ENCODE results near the gene VCL. TPM values are rescaled to one million over a fixed set of nuclear protein-coding genes. Genes with fewer than 3 reads are reported as not detected.
"Not testable (repeated sequence)": the region's sequence is repeated elsewhere in the genome, so short reads cannot be mapped to it uniquely, and the experiment has no call there.

The VCL gene
- total RNA-seq, 2 experiments from 2014 or later, result 19.8 to 28.4 TPM

- not testable (repeated sequence) for H3K4me3 Mint-ChIP-seq; H3K27me3 Mint-ChIP-seq; H3K4me1 Mint-ChIP-seq; ATAC-seq; DNase-seq; H3K36me3 Mint-ChIP-seq; H3K27ac Mint-ChIP-seq; H3K9me3 Mint-ChIP-seq (ENCODE audit: low read depth)
- CTCF ChIA-PET, result interaction anchor here (1.2 to 2.5 kb wide), 3 partner anchors 9 to 138 kb away, joined by 3 to 9 read pairs (median 8); no protein-coding TSS in a partner anchor
Observed at GRCh38 chr10:73965267-73965889, 32.5 kb upstream of the VCL start.

DNA sequence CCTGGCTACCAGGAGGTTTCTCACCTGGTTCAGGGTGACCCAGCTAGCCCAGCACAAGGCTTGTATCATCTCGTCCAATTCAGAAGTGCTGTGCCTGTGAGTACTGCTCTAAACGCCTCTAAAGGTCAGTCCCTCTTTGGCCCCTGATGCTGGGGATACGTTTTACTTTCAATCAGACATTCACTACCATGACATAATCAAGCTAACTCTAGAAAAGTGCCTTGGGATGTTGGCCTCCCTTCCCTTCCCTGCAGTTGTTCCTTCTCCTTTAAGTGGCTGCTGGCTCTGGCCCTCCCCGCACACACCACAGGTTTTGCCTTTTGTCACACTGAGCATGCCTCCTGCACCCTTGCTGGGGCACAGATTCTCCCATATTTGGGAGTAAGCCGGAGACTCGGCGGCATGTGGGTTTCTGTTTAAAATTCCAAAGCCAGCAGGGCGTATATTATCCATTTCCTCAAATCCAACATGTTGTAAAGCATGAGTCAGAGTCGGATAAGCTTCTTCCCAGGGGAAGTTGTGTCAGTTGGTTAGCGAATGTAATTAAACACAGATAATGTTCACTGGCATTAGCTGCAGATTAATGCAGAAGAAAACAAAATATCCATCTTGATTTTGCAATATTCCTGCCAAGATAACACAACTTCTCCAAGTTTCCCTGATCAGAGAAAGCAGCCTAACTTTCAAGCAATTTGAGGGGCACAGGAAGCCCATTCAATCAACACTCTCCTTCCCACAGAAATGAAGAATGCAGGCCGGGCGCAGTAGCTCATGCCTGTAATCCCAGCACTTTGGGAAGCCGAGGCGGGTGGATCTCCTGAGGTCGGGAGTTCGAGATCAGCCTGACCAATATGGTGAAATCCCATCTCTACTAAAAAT is 31.8 kb upstream of the VCL start:
- no peak for ATAC-seq
- Mint-ChIP-seq H3K27me3 (no peaks in the 10 kb centered on the region), H3K27ac (no peak overlapping the region), H3K4me1 (peaks cover 3% of the 10 kb centered on the region), H3K9me3 (ENCODE audit: low read depth) (no peaks in the 10 kb centered on the region), H3K4me3 (no peak overlapping the region), H3K36me3 (no peaks in the 10 kb centered on the region)
- CTCF ChIA-PET, result interaction anchor here (2.1 to 2.5 kb wide), 2 partner anchors 9 to 26 kb away, joined by 8 to 9 read pairs; no protein-coding TSS in a partner anchor
- DNase-seq, result no peak

- H3K27me3 Mint-ChIP-seq, result no peaks in the 10 kb centered on the region
- no peaks in the 10 kb centered on the region for H3K36me3 Mint-ChIP-seq
- DNase-seq, result no peak
- peaks cover 3% of the 10 kb centered on the region for H3K4me1 Mint-ChIP-seq
- H3K27ac Mint-ChIP-seq, result no peak overlapping the region
- ATAC-seq, result no peak
- H3K9me3 Mint-ChIP-seq (ENCODE audit: low read depth), result no peaks in the 10 kb centered on the region
- no peak overlapping the region for H3K4me3 Mint-ChIP-seq
- CTCF ChIA-PET, result interaction anchor here (2.1 to 2.5 kb wide), 2 partner anchors 10 to 26 kb away, joined by 8 to 9 read pairs; no protein-coding TSS in a partner anchor
Observed at GRCh38 chr10:73967022-73967429, 30.9 kb upstream of the VCL start.

DNA sequence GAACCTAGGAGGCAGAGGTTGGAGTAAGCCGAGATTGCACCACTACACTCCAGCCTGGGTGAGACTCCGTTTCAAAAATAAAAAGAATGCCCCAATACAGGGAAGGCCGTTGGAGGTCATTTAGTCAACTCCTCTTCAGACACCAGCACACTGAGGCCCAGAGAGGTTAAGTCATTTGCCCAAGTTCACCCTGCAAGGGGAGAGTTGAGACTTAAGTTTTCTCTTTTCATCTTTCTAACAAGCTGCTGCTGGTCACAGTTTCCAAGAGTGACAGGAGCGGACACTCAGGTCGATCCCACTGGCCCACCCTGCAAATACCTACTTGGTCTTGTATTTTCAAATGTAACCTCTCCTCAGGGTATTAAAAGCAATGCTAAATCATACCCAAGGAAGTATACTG is 30.4 kb upstream of the VCL start:
- Mint-ChIP-seq H3K27me3 (no peaks in the 10 kb centered on the region), H3K27ac (no peak overlapping the region), H3K36me3 (no peaks in the 10 kb centered on the region), H3K4me3 (no peak overlapping the region), H3K9me3 (ENCODE audit: low read depth) (no peaks in the 10 kb centered on the region), H3K4me1 (peaks cover 3% of the 10 kb centered on the region)
- DNase-seq (no peak), ATAC-seq (no peak)
- CTCF ChIA-PET, result interaction anchor here (0.9 to 2.5 kb wide), 2 partner anchors 9 to 27 kb away, joined by 3 to 9 read pairs; no protein-coding TSS in a partner anchor

- Mint-ChIP-seq H3K36me3 (no peaks in the 10 kb centered on the region), H3K9me3 (ENCODE audit: low read depth) (no peaks in the 10 kb centered on the region), H3K27ac (no peak overlapping the region), H3K4me1 (peaks cover 3% of the 10 kb centered on the region), H3K4me3 (no peak overlapping the region), H3K27me3 (no peaks in the 10 kb centered on the region)
- ATAC-seq (no peak), DNase-seq (no peak)
- CTCF ChIA-PET, result interaction anchor here (0.9 to 2.5 kb wide), 4 partner anchors 9 to 82 kb away, joined by 3 to 9 read pairs (median 6); no protein-coding TSS in a partner anchor
Observed at GRCh38 chr10:73968098-73968521, 29.8 kb upstream of the VCL start.

- Mint-ChIP-seq H3K36me3 (no peaks in the 10 kb centered on the region), H3K9me3 (ENCODE audit: low read depth) (no peaks in the 10 kb centered on the region), H3K4me1 (peaks cover 12% of the 10 kb centered on the region), H3K27me3 (no peaks in the 10 kb centered on the region), H3K27ac (no peak overlapping the region), H3K4me3 (no peak overlapping the region)
- DNase-seq (no peak), ATAC-seq (no peak)
- CTCF ChIA-PET, result interaction anchor here (1.4 kb wide), 2 partner anchors 13 to 83 kb away, joined by 4 to 9 read pairs; no protein-coding TSS in a partner anchor
Observed at GRCh38 chr10:73969224-73969841, 28.6 kb upstream of the VCL start.

DNA sequence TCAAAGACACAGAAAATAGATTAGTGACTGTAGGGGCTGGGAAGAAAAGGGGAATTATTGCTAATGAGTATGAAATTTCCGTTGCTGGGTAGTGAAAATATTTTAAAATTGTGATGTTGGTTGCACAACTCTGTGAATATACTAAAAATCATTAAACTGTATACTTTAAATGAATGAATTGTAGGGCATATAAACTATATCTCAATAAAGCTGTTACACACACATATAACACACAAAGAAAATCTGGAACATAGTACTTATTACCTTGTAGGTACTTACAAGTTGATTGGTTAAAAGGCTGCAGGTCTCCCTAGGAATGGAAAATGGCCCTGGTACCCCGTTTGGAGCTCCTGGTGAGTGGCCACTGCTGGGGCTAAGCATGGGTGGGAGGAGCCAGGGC is 27.1 kb upstream of the VCL start:
- Mint-ChIP-seq H3K9me3 (ENCODE audit: low read depth) (peaks cover 3% of the 10 kb centered on the region), H3K27me3 (peaks cover 6% of the 10 kb centered on the region), H3K4me1 (peaks cover 22% of the 10 kb centered on the region), H3K27ac (no peak overlapping the region), H3K36me3 (peaks cover 3% of the 10 kb centered on the region), H3K4me3 (no peak overlapping the region)
- no peak for DNase-seq
- no peak for ATAC-seq
- CTCF ChIA-PET, result interaction anchor here (1.5 to 5.6 kb wide), 2 partner anchors 13 to 30 kb away, joined by 3 to 33 read pairs; no protein-coding TSS in a partner anchor

DNA sequence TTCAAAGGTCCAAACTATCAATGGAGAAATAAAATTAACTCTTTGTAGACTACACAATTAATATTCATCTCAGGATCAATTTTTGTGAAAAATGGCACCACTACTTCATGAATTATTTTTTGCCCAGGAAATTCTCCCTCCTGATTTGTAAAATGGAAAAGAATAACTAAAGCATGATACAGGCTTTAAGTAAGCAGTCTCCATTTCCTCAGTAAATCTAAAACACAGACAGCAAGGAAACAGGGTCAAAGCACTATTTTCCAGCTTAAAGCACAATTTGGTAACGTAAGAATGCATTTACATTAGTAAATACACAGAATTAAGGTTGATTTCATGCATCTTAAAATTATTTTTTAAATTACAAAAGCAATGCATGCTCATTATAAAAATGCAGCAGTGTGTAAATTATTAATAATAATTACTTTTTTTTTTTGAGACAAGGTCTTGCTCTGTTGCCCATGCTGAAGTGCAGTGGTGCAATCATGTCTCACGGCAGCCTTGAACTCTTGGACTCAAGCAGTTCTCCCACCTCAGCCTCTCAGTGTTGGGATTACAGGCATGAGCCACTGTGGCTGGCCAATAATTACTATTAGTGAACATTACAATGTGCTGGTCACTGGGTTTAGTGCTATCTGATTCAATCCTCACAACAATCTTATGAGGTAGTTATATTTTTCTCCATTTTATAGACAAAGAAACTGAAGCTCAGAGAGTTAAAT is 26.1 kb upstream of the VCL start:
- CTCF ChIA-PET, result interaction anchor here (1.0 to 5.6 kb wide), 3 partner anchors 14 to 32 kb away, joined by 3 to 33 read pairs (median 6); no protein-coding TSS in a partner anchor
- Mint-ChIP-seq H3K27me3 (peaks cover 14% of the 10 kb centered on the region), H3K4me1 (peaks cover 22% of the 10 kb centered on the region), H3K36me3 (peaks cover 3% of the 10 kb centered on the region), H3K4me3 (no peak overlapping the region), H3K27ac (no peak overlapping the region), H3K9me3 (ENCODE audit: low read depth) (peaks cover 5% of the 10 kb centered on the region)
- no peak for ATAC-seq
- no peak for DNase-seq

GRCh38 chr10:73973427-73973826 is 24.5 kb upstream of the VCL start:
- DNase-seq, result no peak
- Mint-ChIP-seq H3K4me1 (peaks cover 18% of the 10 kb centered on the region), H3K4me3 (no peak overlapping the region), H3K27ac (no peak overlapping the region), H3K27me3 (peaks cover 18% of the 10 kb centered on the region), H3K9me3 (ENCODE audit: low read depth) (peaks cover 5% of the 10 kb centered on the region), H3K36me3 (peaks cover 3% of the 10 kb centered on the region)
- no peak for ATAC-seq
- CTCF ChIA-PET, result interaction anchor here (1.2 to 5.6 kb wide), 2 partner anchors 11 to 15 kb away, joined by 3 to 33 read pairs; no protein-coding TSS in a partner anchor

DNA sequence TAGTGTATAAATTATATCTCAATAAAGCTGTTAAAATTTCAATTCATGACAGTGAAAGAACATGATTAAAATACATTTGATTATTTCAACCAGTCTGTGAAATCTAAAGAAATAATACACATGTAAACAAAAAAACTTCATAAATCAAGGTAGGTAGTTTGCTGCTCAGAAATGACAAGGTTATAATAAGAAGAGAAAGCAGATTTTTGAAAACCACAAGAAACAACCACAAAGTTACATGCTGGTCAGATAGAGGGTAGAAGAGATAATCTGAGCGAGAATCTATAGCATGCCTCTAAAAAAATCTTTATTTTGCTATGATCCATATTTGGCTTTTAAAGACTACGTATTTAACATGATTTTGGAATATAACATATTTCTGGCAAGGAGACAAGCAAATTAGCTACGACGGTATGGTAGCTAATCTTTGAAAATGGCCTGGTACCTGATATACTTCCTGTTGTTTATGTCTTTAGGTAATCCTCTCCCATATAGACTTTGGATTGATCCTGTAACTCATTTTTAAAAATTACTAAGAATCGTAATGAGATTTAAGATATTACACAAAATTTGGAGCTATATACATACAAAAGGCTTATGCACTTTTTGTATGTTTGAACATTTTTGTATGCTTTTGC is 23.5 kb upstream of the VCL start:
- Mint-ChIP-seq H3K36me3 (peaks cover 3% of the 10 kb centered on the region), H3K4me3 (peak overlapping the region; percentile 6), H3K4me1 (peaks cover 18% of the 10 kb centered on the region), H3K9me3 (ENCODE audit: low read depth) (peaks cover 5% of the 10 kb centered on the region), H3K27me3 (peaks cover 22% of the 10 kb centered on the region), H3K27ac (peak overlapping the region; percentile 11)
- DNase-seq (no peak), ATAC-seq (peak; percentile 72)
- CTCF ChIA-PET, result interaction anchor here (0.7 to 5.6 kb wide), 8 partner anchors 10 to 273 kb away, joined by 3 to 33 read pairs (median 4); no protein-coding TSS in a partner anchor

DNA sequence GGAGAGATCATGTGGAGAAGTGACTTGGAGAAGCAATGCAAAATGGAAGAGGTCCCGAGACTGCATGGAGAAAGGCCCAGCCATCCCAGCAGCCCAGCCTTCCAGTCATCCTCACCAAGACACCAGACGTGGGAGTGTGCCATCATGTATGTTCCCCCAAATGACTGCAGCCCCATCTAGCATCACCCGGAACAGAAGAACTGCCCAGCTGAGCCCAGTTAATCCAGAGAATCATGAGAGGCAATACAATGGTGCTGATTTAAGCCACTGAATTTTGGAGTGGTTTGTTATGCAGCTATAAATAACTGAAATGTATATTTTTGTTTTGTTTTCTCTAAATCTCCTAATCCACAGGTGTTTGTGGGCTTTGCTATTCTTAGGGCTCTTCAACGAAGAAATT is 22.5 kb upstream of the VCL start:
- no peak for DNase-seq
- H3K4me1 Mint-ChIP-seq, result peaks cover 24% of the 10 kb centered on the region
- H3K4me3 Mint-ChIP-seq, result no peak overlapping the region
- peaks cover 29% of the 10 kb centered on the region for H3K27me3 Mint-ChIP-seq
- peaks cover 5% of the 10 kb centered on the region for H3K9me3 Mint-ChIP-seq (ENCODE audit: low read depth)
- no peak for ATAC-seq
- CTCF ChIA-PET, result interaction anchor here (0.9 to 5.6 kb wide), 4 partner anchors 17 to 272 kb away, joined by 3 to 33 read pairs (median 7); no protein-coding TSS in a partner anchor
- H3K27ac Mint-ChIP-seq, result no peak overlapping the region
- H3K36me3 Mint-ChIP-seq, result peaks cover 3% of the 10 kb centered on the region
